ENCODE results near the gene MASTL. TPM values are rescaled to one million over a fixed set of nuclear protein-coding genes. Genes with fewer than 3 reads are reported as not detected.

Gene MASTL
- total and polyA plus RNA-seq, 4 donors = 1.4 to 9.4 (median 3.2) TPM

DNA sequence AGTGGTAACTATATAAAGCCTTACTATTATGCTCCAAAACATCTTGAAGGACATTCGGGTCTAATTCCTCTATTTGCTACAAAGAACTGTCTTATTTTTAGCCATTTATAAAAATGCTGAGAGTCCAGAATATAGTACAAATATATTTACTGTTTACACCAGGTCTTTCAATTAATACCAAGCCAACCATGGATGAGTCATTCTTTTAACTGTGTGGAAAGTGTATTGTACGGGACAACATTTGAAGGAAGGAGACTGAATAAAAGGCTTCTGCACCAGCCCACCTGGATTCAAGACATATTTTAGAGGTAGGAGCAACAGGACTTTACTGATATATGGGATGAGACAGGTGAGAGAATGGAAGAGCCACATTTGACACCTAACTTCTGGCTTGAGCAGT is 35.4 kb downstream of the MASTL start:
- H3K36me3 ChIP-seq (ENCODE audit: control insufficient read depth in 4 of 4, insufficient read depth in 3 of 4, low read depth in 1 of 4, low read length in 3 of 4) = peaks cover 2 to 14% (median 7%) of the 10 kb centered on the region in 4 donors
- H3K9ac ChIP-seq (ENCODE audit: low read depth in 1 of 2, low read length in 2 of 2) = no peak overlapping the region
- H3K27ac ChIP-seq (ENCODE audit: low read depth in 1 of 2, low read length in 2 of 2) = no peak overlapping the region
- no peaks in the 10 kb centered on the region for H3K4me1 ChIP-seq (ENCODE audit: control insufficient read depth in 4 of 4, insufficient read depth in 4 of 4, low read length in 3 of 4)
- no peak for DNase-seq (ENCODE audit: low spot score)
- no peak overlapping the region for H3K4me3 ChIP-seq (ENCODE audit: low read depth in 1 of 3, low read length in 3 of 3)
- WGBS = 90% methylated on average over 2 of the region's 2 CpGs
- H3K27me3 ChIP-seq (ENCODE audit: control insufficient read depth in 4 of 4, insufficient read depth in 4 of 4, low read length in 3 of 4) = no peaks in the 10 kb centered on the region
- no peaks in the 10 kb centered on the region for H3K9me3 ChIP-seq (ENCODE audit: control insufficient read depth in 4 of 4, low read length in 3 of 4)
- no peak for TF ChIP-seq SP1 (IDR thresholded peaks at IDR 0.05)
- no peak for TF ChIP-seq RXRA (IDR thresholded peaks at IDR 0.05)
- TF ChIP-seq, protein P1, sequence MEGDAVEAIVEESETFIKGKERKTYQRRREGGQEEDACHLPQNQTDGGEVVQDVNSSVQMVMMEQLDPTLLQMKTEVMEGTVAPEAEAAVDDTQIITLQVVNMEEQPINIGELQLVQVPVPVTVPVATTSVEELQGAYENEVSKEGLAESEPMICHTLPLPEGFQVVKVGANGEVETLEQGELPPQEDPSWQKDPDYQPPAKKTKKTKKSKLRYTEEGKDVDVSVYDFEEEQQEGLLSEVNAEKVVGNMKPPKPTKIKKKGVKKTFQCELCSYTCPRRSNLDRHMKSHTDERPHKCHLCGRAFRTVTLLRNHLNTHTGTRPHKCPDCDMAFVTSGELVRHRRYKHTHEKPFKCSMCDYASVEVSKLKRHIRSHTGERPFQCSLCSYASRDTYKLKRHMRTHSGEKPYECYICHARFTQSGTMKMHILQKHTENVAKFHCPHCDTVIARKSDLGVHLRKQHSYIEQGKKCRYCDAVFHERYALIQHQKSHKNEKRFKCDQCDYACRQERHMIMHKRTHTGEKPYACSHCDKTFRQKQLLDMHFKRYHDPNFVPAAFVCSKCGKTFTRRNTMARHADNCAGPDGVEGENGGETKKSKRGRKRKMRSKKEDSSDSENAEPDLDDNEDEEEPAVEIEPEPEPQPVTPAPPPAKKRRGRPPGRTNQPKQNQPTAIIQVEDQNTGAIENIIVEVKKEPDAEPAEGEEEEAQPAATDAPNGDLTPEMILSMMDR (IDR thresholded peaks at IDR 0.05; ENCODE audit: low read depth, low read length, missing input control) = no peak
- no peak for TF ChIP-seq JUND (IDR thresholded peaks at IDR 0.05)
- no peak for TF ChIP-seq YY1 (IDR thresholded peaks at IDR 0.05)
- TF ChIP-seq, protein P2, sequence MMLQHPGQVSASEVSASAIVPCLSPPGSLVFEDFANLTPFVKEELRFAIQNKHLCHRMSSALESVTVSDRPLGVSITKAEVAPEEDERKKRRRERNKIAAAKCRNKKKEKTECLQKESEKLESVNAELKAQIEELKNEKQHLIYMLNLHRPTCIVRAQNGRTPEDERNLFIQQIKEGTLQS (IDR thresholded peaks at IDR 0.05) = no peak
- no peak for TF ChIP-seq HNF4A (conservative IDR thresholded peaks at IDR 0.05)
- no peak for TF ChIP-seq FOXA1 (IDR thresholded peaks at IDR 0.05)
- TF ChIP-seq, protein P3, sequence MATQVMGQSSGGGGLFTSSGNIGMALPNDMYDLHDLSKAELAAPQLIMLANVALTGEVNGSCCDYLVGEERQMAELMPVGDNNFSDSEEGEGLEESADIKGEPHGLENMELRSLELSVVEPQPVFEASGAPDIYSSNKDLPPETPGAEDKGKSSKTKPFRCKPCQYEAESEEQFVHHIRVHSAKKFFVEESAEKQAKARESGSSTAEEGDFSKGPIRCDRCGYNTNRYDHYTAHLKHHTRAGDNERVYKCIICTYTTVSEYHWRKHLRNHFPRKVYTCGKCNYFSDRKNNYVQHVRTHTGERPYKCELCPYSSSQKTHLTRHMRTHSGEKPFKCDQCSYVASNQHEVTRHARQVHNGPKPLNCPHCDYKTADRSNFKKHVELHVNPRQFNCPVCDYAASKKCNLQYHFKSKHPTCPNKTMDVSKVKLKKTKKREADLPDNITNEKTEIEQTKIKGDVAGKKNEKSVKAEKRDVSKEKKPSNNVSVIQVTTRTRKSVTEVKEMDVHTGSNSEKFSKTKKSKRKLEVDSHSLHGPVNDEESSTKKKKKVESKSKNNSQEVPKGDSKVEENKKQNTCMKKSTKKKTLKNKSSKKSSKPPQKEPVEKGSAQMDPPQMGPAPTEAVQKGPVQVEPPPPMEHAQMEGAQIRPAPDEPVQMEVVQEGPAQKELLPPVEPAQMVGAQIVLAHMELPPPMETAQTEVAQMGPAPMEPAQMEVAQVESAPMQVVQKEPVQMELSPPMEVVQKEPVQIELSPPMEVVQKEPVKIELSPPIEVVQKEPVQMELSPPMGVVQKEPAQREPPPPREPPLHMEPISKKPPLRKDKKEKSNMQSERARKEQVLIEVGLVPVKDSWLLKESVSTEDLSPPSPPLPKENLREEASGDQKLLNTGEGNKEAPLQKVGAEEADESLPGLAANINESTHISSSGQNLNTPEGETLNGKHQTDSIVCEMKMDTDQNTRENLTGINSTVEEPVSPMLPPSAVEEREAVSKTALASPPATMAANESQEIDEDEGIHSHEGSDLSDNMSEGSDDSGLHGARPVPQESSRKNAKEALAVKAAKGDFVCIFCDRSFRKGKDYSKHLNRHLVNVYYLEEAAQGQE (IDR thresholded peaks at IDR 0.05) = no peak
- TF ChIP-seq, protein P4, sequence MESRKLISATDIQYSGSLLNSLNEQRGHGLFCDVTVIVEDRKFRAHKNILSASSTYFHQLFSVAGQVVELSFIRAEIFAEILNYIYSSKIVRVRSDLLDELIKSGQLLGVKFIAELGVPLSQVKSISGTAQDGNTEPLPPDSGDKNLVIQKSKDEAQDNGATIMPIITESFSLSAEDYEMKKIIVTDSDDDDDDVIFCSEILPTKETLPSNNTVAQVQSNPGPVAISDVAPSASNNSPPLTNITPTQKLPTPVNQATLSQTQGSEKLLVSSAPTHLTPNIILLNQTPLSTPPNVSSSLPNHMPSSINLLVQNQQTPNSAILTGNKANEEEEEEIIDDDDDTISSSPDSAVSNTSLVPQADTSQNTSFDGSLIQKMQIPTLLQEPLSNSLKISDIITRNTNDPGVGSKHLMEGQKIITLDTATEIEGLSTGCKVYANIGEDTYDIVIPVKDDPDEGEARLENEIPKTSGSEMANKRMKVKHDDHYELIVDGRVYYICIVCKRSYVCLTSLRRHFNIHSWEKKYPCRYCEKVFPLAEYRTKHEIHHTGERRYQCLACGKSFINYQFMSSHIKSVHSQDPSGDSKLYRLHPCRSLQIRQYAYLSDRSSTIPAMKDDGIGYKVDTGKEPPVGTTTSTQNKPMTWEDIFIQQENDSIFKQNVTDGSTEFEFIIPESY (IDR thresholded peaks at IDR 0.05) = no peak
- TF ChIP-seq HNF4G (IDR thresholded peaks at IDR 0.05) = no peak
- TF ChIP-seq TAF1 (conservative IDR thresholded peaks at IDR 0.05) = no peak
- TF ChIP-seq, protein P5, sequence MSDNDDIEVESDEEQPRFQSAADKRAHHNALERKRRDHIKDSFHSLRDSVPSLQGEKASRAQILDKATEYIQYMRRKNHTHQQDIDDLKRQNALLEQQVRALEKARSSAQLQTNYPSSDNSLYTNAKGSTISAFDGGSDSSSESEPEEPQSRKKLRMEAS (IDR thresholded peaks at IDR 0.05) = no peak
- TF ChIP-seq NR2F2 (IDR thresholded peaks at IDR 0.05) = no peak
- no peak for TF ChIP-seq FOXA2 (IDR thresholded peaks at IDR 0.05)
- no peak for TF ChIP-seq EGR1 (IDR thresholded peaks at IDR 0.05; ENCODE audit: low read depth in 2 of 2)
- TF ChIP-seq RAD21 (IDR thresholded peaks at IDR 0.05) = no peak
- no peak for TF ChIP-seq GABPA (IDR thresholded peaks at IDR 0.05 in 1 of 2, conservative IDR thresholded peaks at IDR 0.05 in 1 of 2)
